Ovary (tissue), 10 donors: Measurements from ENCODE around the gene C1S. TPM values are rescaled to one million over a fixed set of nuclear protein-coding genes. Genes with fewer than 3 reads are reported as not detected.
"Not testable (repeated sequence)": the region's sequence is repeated elsewhere in the genome, so short reads cannot be mapped to it uniquely, and the experiment has no call there.

Experiments
- DNase-seq, 5 donors: peaks; one replicate each; pipeline ENCODE4 v3.0.0-alpha.2; 2019 to 2020
- H3K27ac ChIP-seq, 2 donors: fragments of 200-600 bp; one replicate each; pipeline versions ENCODE4 v1.5.1 to v1.8.0; 2019 to 2022
- H3K27me3 ChIP-seq: fragments of 200-600 bp; one replicate; pipeline ENCODE4 v1.8.0; 2022
- H3K36me3 ChIP-seq: fragments of 200-600 bp; sonication (generic); one replicate; pipeline ENCODE4 v1.5.1; 2019
- H3K4me1 ChIP-seq: one replicate; pipeline ENCODE4 v1.8.1; 2013; ENCODE audit warnings: mild to moderate bottlenecking, moderate library complexity; ENCODE audit not compliant: insufficient read depth
- H3K4me3 ChIP-seq: fragments of 200-600 bp; sonication (generic); one replicate; pipeline ENCODE4 v1.5.1; 2017
- H3K9me3 ChIP-seq, 2 donors: fragments of 200-600 bp in 1 of 2; sonication (generic) in 1 of 2; one replicate each; pipeline versions ENCODE4 v1.5.1 to v1.8.1; 2013 to 2019; ENCODE audit warnings: mild to moderate bottlenecking in 1 of 2, moderate library complexity in 1 of 2
- EP300 ChIP-seq: sonication (generic); formaldehyde crosslinking; IDR thresholded peaks from one replicate; pipeline ENCODE4 v1.6.1; 2017; ENCODE audit warnings: antibody characterized with exemption
- POLR2A ChIP-seq: fragments of 450-650 bp; IDR thresholded peaks from one replicate; pipeline ENCODE4 v1.6.1; 2017; ENCODE audit warnings: antibody characterized with exemption, mild to moderate bottlenecking, moderate library complexity
- WGBS, 3 donors: extraction: QIAGEN DNeasy Blood & Tissue Kit in 1 of 3; methylation state at CpG; one replicate each; pipeline versions ENCODE4 v1.1.5 to v1.1.7; 2013 to 2017; 5-methylcytosine and 5-hydroxymethylcytosine counted together
- intact Hi-C, 4 donors: fragments of 100-400 bp; cut with DNase I; formaldehyde crosslinking; loops; one replicate each; pipeline versions ENCODE4 v1.11.0 to v1.15.1; 2022 to 2023
- long read RNA-seq, 3 donors: library from polyadenylated mRNA in 2 of 3; unstranded in 2 of 3; transcript quantifications; one replicate each; pipeline ENCODE4 v2.0.0 and lab custom pipeline, GENCODE V29; 2021 to 2026
- polyA plus RNA-seq, 2 donors: library from polyadenylated mRNA; stranded (reverse); fragments of 200-250 nt in 1 of 2; fragments of 350-450 nt in 1 of 2; fragmentation: Illumina TruSeq in 1 of 2; extraction: RNeasy Lipid Tissue Mini Kit (QIAGEN cat#74804) in 1 of 2; gene quantifications; one replicate each; pipeline ENCODE4 v1.2.3, GENCODE V29; 2013 to 2014
- total RNA-seq, 7 donors: library from RNA; depleted of rRNA in 2 of 7; stranded (reverse); fragments of >200 nt in 2 of 7; fragmentation: NEBNext Ultra II Directional in 3 of 7; extraction: Animal tissue kit (Norgen Biotek cat#: 25700) in 3 of 7; gene quantifications; one replicate each; pipeline versions ENCODE4 v1.1.0 to v1.2.4, GENCODE V29; 2016 to 2023
- TF ChIP-seq, protein P1 (sequence below), 3 donors: fragments of 450-650 bp in 2 of 3; fragments of 200-600 bp in 1 of 3; IDR thresholded peaks; one replicate each; pipeline versions ENCODE4 v1.5.1 to v1.8.0; 2016 to 2022; ENCODE audit warnings: antibody characterized with exemption in 3 of 3, mild to moderate bottlenecking in 1 of 3
- donor health status: DM: no; HTN: no; CAD: no; lungs with moderate emphysema.
- donor health status: DM: no; HTN: no; CAD: no.
- donor health status: Bipolar disorder and iron deficiency.
- donor health status: DM: yes; HTN: yes; CAD: no.
- donor health status: DM: no; HTN: no; CAD: no.
- donor health status: DM: yes; HTN: yes; CAD: no.

The C1S gene
- total RNA-seq (1,000 to 10,000 TPM in 3 of 7 donors, 100 to 1,000 TPM in 4; 499 to 1,495 (median 773) TPM), polyA plus RNA-seq (1,000 to 10,000 TPM in 1 of 2 donors, 100 to 1,000 TPM in 1; 952 to 1,168 TPM)
- long read RNA-seq, donor 1, transcript C1S-203 (11 exons, 2,522 nt): minor isoform, 22 of 5,262 reads
- long read RNA-seq, donor 1, transcript C1S-202 (12 exons, 2,635 nt): minor isoform, 1,021 of 5,262 reads
- long read RNA-seq, donor 1, transcript C1S-201 (12 exons, 2,972 nt): major isoform, 3,490 of 5,262 reads
- long read RNA-seq, donor 1, transcript C1S-209 (4 exons, 950 nt): minor isoform, 13 of 5,262 reads
- long read RNA-seq, donor 1, partial matches to known transcripts: 394 of 5,262 reads
- long read RNA-seq, donor 1, other reads (novel, unspliced or antisense): 312 of 5,262 reads
- long read RNA-seq, donor 2, transcript C1S-201 (12 exons, 2,972 nt): major isoform, 7 of 23 reads
- long read RNA-seq, donor 2, partial matches to known transcripts: 14 of 23 reads
- long read RNA-seq, donor 2, other reads (novel, unspliced or antisense): 0 of 23 reads
- long read RNA-seq, donor 3, transcript C1S-203 (11 exons, 2,522 nt): minor isoform, 8 of 2,922 reads
- long read RNA-seq, donor 3, transcript C1S-202 (12 exons, 2,635 nt): minor isoform, 563 of 2,922 reads
- long read RNA-seq, donor 3, transcript C1S-201 (12 exons, 2,972 nt): major isoform, 1,947 of 2,922 reads
- long read RNA-seq, donor 3, partial matches to known transcripts: 160 of 2,922 reads
- long read RNA-seq, donor 3, other reads (novel, unspliced or antisense): 239 of 2,922 reads

DNA sequence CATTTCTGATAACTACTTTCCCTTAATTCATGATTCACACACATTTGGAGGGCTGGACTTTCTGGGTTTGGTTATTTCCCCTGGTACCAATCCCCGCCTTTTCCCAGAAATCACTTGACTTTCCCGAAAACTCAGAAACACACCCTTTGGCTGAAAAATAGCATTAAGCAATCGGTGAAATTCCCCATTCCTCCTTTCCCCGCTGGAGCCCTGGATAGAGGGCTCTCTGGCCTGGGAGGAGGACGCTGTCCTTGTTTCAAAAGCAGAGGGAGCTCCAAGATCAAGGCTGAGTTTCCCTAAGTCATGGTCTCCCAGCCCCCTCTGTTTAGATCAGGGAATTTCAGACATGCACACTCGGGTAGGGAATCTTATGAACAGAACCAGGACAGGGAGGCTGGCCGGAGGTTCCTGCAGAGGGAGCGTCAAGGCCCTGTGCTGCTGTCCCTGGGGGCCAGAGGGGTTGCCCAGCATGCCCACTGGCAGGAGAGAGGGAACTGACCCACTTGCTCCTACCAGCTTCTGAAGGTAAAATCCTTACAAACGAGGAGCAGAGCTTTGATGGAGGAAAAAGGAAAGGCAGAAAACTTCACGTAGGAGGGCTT lies at the start of gene C1S:
Gene C1S, plus strand, starts transcription at position 366 of the 602 bp plus-strand sequence. CDS start 1,195 bp downstream, outside the sequence.
- peak; percentile 90 for TF ChIP-seq POLR2A
- peak; percentile 99 for TF ChIP-seq EP300
- TF ChIP-seq, protein P1, sequence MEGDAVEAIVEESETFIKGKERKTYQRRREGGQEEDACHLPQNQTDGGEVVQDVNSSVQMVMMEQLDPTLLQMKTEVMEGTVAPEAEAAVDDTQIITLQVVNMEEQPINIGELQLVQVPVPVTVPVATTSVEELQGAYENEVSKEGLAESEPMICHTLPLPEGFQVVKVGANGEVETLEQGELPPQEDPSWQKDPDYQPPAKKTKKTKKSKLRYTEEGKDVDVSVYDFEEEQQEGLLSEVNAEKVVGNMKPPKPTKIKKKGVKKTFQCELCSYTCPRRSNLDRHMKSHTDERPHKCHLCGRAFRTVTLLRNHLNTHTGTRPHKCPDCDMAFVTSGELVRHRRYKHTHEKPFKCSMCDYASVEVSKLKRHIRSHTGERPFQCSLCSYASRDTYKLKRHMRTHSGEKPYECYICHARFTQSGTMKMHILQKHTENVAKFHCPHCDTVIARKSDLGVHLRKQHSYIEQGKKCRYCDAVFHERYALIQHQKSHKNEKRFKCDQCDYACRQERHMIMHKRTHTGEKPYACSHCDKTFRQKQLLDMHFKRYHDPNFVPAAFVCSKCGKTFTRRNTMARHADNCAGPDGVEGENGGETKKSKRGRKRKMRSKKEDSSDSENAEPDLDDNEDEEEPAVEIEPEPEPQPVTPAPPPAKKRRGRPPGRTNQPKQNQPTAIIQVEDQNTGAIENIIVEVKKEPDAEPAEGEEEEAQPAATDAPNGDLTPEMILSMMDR (IDR thresholded peaks at IDR 0.05): peak; percentile 85 to 99 (median 98)
- Histone ChIP-seq H3K4me3 (peak within 1 kb of the TSS; percentile 48), H3K9me3 (no peaks in the 10 kb centered on the region), H3K27ac (peak within 1 kb of the TSS; percentile 66 to 89), H3K36me3 (no peaks in the 10 kb centered on the region), H3K27me3 (no peaks in the 10 kb centered on the region), H3K4me1 (peaks cover 8% of the 10 kb centered on the region)
- intact Hi-C loops: loop anchor here (1.0 to 5.0 kb wide), 5 partner anchors 30 to 50 kb away; partner anchors contain the start of genes C1RL (in 3 of the 4) and C1R (in 1 of the 4)
- 2 to 6% (median 3%) methylated on average over 10 of the region's 10 CpGs for WGBS, 3 donors
- peak; percentile 80 to 92 (median 85) for DNase-seq

DNA sequence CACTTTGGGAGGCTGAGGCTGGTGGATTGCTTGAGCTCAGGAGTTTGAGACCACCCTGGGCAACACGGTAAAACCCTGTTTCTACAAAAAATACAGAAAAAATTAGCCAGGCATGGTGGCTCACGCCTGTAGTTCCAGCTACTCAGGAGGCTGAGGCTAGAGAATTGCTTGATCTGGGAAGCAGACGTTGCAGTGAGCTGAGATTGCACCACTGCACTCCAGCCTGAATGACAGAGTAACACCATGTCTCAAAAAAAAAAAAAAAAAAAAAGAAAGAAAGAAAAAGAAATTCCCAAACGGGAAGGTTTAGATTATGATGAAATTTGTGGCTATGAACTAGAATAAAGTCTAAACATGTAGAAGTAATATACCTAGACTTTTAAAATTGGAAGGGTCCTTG lies 49.1 kb upstream of the C1S start:
- H3K4me1 ChIP-seq, H3K4me3 ChIP-seq, H3K27me3 ChIP-seq, intact Hi-C loops, H3K9me3 ChIP-seq, H3K36me3 ChIP-seq, DNase-seq, H3K27ac ChIP-seq: not testable (repeated sequence)
- 85 to 89% (median 86%) methylated on average over 4 of the region's 4 CpGs for WGBS, 3 donors

DNA sequence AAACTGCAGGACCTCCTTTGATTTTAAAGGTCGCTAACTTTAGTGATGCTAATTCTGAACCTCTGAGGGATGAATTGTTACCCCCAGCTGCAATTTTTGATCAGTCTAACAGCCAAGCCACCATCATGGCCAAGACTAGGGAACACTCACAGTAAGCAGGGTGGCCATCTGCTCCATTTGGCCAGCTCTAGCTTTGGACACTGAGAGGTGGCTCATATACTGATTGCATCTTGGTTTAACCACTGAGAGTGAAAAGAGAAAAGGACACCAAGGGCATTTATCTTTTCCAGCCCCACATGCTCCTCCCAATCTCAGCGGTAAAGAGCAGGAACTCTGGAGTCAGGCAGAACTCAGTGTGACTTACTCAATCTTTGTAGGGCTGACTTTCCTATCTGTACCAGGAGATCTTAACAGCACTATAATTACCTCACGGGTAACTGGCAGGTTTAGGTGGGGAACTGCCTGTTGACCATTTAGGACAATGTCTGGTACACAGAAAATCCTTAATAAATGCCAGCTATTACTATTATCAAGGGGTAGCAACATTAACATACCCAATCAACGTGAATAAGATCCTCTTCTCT lies 48.4 kb upstream of the C1S start:
- no peaks in the 10 kb centered on the region for H3K4me1 ChIP-seq
- no peak overlapping the region for H3K27ac ChIP-seq
- no peaks in the 10 kb centered on the region for H3K27me3 ChIP-seq
- H3K4me3 ChIP-seq: no peak overlapping the region
- H3K36me3 ChIP-seq: no peaks in the 10 kb centered on the region
- WGBS, 3 donors: 79 to 87% (median 83%) methylated on average over 4 of the region's 4 CpGs
- TF ChIP-seq, protein P1 (IDR thresholded peaks at IDR 0.05): no peak
- TF ChIP-seq EP300 (no peak), POLR2A (no peak)
- intact Hi-C loops: no loop called here
- H3K9me3 ChIP-seq: no peaks in the 10 kb centered on the region
- no peak for DNase-seq

DNA sequence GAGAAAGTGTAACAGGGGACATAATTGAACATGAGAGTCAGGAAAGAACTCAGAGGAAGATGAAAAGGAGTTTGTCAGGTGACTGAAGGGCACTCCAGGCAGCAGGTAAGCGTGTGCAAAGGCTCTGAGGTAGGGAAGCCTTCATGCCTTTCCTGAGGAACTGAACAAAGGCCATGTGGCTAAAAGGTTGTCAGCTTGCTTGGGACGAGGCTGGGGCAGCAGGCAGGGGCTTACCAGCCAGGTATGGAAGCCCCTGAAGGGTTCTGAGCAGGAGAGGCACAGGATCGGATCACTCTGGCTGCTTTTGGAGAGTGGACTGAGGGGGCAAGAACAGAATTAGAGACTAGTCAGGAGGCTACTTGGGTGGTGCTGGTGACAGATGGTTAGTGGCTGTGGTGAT lies 47.4 kb upstream of the C1S start:
- no peak overlapping the region for H3K4me3 ChIP-seq
- no peaks in the 10 kb centered on the region for H3K9me3 ChIP-seq
- peaks cover 2% of the 10 kb centered on the region for H3K4me1 ChIP-seq
- 90 to 93% (median 93%) methylated on average over 3 of the region's 3 CpGs for whole genome bisulfite sequencing, 3 donors
- intact Hi-C loops: no loop called here
- no peaks in the 10 kb centered on the region for H3K27me3 ChIP-seq
- no peak for DNase-seq
- no peaks in the 10 kb centered on the region for H3K36me3 ChIP-seq
- TF ChIP-seq POLR2A (no peak), EP300 (no peak)
- TF ChIP-seq, protein P1 (IDR thresholded peaks at IDR 0.05): no peak
- H3K27ac ChIP-seq: no peak overlapping the region
